Karpas-422 (cell line): ENCODE results near the gene TPD52L2. TPM values are rescaled to one million over a fixed set of nuclear protein-coding genes. Genes with fewer than 3 reads are reported as not detected.
"Not testable (repeated sequence)": the region's sequence is repeated elsewhere in the genome, so short reads cannot be mapped to it uniquely, and the experiment has no call there.

Source experiments
- DNase-seq: peaks from one replicate; pipeline ENCODE4 v3.0.0-alpha.2; 2015
- H2AFZ ChIP-seq: fragments of 200-600 bp; sonication (generic); 2 replicates; pipeline ENCODE4 v1.6.1; 2014; ENCODE audit warnings: antibody characterized with exemption, low read length, mixed read lengths
- H3K27ac ChIP-seq: fragments of 200-600 bp; sonication (generic); 2 replicates; pipeline ENCODE4 v1.5.1; 2014; ENCODE audit warnings: mild to moderate bottlenecking, low read length, moderate library complexity
- H3K27me3 ChIP-seq: fragments of 200-600 bp; sonication (generic); 2 replicates; pipeline ENCODE4 v1.6.1; 2014; ENCODE audit warnings: low read length, mixed read lengths
- H3K36me3 ChIP-seq: fragments of 200-600 bp; sonication (generic); 2 replicates; pipeline ENCODE4 v1.6.1; 2014; ENCODE audit warnings: low read length, mixed read lengths; ENCODE audit not compliant: insufficient read depth
- H3K4me1 ChIP-seq: fragments of 200-600 bp; sonication (generic); 2 replicates; pipeline ENCODE4 v1.6.1; 2014; ENCODE audit warnings: mild to moderate bottlenecking, low read length, mixed read lengths
- H3K4me2 ChIP-seq: fragments of 200-600 bp; sonication (generic); 2 replicates; pipeline ENCODE4 v1.6.1; 2014; ENCODE audit warnings: low read length, low read depth, mild to moderate bottlenecking; ENCODE audit not compliant: poor library complexity, severe bottlenecking
- H3K4me3 ChIP-seq: fragments of 200-600 bp; sonication (generic); 2 replicates; pipeline ENCODE4 v1.5.1; 2014; ENCODE audit warnings: mild to moderate bottlenecking, antibody characterized with exemption, low read length, mixed read lengths
- H3K79me2 ChIP-seq: fragments of 200-600 bp; sonication (generic); 2 replicates; pipeline ENCODE4 v1.6.1; 2014; ENCODE audit warnings: mild to moderate bottlenecking, low read length, mixed read lengths
- H3K9ac ChIP-seq: fragments of 200-600 bp; sonication (generic); 2 replicates; pipeline ENCODE4 v1.6.0; 2014; ENCODE audit warnings: low read length
- H3K9me2 ChIP-seq: fragments of 200-600 bp; sonication (generic), shearing (Covaris generic); replicated peaks from 2 replicates; pipeline ENCODE4 v1.6.0; 2014; ENCODE audit warnings: mild to moderate bottlenecking, low read length, moderate library complexity; ENCODE audit not compliant: insufficient read depth
- H3K9me3 ChIP-seq: fragments of 300-700, 200-600 bp; sonication (generic); 2 replicates; pipeline ENCODE4 v1.6.1; 2014; ENCODE audit warnings: low read length, mixed read lengths
- H4K20me1 ChIP-seq: fragments of 200-600 bp; sonication (generic); 2 replicates; pipeline ENCODE4 v1.6.1; 2014; ENCODE audit warnings: mild to moderate bottlenecking, antibody characterized with exemption, low read length, low read depth; ENCODE audit not compliant: insufficient read depth
- total RNA-seq: library from RNA; depleted of rRNA; stranded (reverse); fragments of >200 nt; shearing (Covaris generic); gene quantifications from 2 replicates; pipeline ENCODE4 v1.2.3, GENCODE V29; 2014; ENCODE audit warnings: low replicate concordance

Gene TPD52L2
- total RNA-seq, 1 experiment from 2014 or later = 25.9 TPM

DNA sequence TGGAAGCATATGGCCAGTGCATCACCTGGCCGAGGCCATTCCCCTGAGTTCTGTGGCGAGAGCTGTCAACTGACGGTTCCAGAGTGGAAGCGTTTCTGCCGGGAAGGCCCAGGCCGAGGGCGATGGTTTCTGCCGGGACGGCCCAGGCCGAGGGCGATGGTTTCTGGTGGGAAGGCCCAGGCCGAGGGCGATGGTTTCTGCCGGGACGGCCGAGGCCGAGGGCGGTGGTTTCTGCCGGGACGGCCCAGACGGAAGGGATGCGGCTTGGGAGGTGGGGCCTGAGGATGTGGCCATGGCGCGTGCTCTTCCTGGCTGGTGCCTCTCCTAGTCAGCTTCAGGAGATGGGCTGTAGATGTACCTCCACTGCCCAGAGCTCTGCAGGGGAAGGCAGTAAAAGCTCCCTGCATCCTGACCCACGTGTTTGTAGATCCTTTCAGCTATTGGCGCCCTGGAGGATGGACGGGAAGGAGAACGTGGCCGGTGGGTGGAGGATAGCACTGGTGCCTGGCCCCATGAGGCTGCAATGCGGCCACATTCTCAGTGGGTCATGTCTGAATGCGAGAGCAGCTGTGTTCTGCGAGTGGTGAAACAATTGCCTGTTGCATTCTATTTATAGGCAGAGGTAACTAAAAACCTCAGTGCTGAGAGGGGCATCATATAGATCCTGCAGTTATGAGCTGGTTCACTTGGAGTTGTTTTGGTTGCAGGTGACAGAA lies 12.8 kb downstream of the TPD52L2 start:
- H3K79me2 ChIP-seq = peaks cover 4% of the 10 kb centered on the region; the same call in 1 of the 2 replicates
- H3K4me3 ChIP-seq = no peak overlapping the region
- no peaks in the 10 kb centered on the region for H3K27me3 ChIP-seq
- DNase-seq = no peak
- H2AFZ ChIP-seq = no peak overlapping the region
- H3K36me3 ChIP-seq = peaks cover 47% of the 10 kb centered on the region
- H4K20me1 ChIP-seq = no peaks in the 10 kb centered on the region
- H3K4me1 ChIP-seq = no peaks in the 10 kb centered on the region
- no peaks in the 10 kb centered on the region for H3K9me2 ChIP-seq
- no peak overlapping the region for H3K27ac ChIP-seq
- H3K4me2 ChIP-seq = no peak overlapping the region
- no peaks in the 10 kb centered on the region for H3K9me3 ChIP-seq
- no peak overlapping the region for H3K9ac ChIP-seq

GRCh38 chr20:63878899-63879663 lies 14.0 kb downstream of the TPD52L2 start:
- peaks cover 44% of the 10 kb centered on the region for H3K36me3 ChIP-seq
- no peak overlapping the region for H2AFZ ChIP-seq
- DNase-seq = no peak
- H3K9ac ChIP-seq = no peak overlapping the region
- H3K4me2 ChIP-seq = no peak overlapping the region
- no peaks in the 10 kb centered on the region for H4K20me1 ChIP-seq
- H3K27me3 ChIP-seq = no peaks in the 10 kb centered on the region
- H3K27ac ChIP-seq = no peak overlapping the region
- H3K9me2 ChIP-seq = no peaks in the 10 kb centered on the region
- H3K79me2 ChIP-seq = peaks cover 6% of the 10 kb centered on the region
- no peak overlapping the region for H3K4me3 ChIP-seq
- H3K9me3 ChIP-seq = no peaks in the 10 kb centered on the region
- no peaks in the 10 kb centered on the region for H3K4me1 ChIP-seq

DNA sequence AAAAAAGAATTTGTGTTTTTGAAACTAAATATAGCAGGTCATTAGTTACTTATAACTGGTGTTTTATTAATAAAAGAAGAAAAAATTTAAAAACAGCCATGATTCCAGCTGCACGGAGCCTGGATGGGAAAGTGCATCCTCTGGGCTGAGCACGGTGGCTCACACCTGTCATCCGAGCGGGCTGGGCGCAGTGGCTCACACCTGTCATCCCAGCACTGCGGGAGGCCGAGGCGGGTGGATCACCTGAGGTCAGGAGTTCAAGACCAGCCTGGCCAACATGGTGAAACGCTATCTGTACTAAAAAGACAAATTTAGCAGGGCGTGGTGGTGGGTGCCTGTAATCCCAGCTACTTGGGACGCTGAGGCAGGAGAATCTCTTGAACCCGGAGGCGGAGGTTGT lies 15.8 kb downstream of the TPD52L2 start:
- H4K20me1 ChIP-seq, DNase-seq, H3K9ac ChIP-seq, H2AFZ ChIP-seq, H3K27me3 ChIP-seq, H3K4me3 ChIP-seq, H3K4me1 ChIP-seq, H3K27ac ChIP-seq, H3K4me2 ChIP-seq, H3K9me2 ChIP-seq, H3K9me3 ChIP-seq, H3K79me2 ChIP-seq: not testable (repeated sequence)
- peaks cover 30% of the 10 kb centered on the region for H3K36me3 ChIP-seq

DNA sequence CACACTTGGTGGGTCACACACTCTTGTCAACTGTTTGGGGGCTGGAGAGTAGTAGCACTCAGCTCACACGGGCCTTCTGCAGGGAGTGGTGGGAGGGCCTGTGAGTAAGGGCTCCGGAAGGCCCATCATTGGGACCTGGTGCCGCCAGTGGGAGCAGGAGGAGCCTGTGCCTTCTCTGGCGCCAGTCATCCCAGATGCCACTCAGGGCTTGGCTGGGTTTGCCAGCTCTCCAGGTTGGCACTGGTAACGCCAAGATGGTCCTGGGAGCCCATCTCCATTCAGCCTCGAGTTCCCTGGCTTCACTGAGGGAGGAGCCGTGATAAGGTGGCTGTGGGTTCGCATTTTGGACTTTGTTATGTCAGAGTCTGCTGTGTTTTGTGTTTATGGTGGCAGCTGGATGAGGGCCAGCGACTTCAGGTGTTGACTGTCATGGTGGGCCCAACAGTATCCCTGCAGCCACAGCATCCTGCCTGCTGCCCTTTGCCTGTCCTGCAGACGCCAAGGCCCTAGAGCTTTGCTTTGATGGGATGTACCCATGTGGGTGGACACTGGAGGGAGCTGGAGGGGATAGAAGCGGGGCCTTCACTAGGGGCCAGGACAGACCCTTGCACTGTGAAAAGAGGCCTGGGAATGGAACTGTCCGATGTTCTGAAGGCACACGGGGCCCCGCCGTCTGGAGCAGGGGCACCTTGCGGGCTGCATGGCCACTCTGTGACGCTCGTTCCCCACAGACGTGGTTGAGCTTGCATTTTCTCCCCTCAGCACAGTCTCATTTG lies 16.6 kb downstream of the TPD52L2 start:
- peaks cover 22% of the 10 kb centered on the region for H3K36me3 ChIP-seq
- peaks cover 6% of the 10 kb centered on the region for H3K79me2 ChIP-seq
- no peaks in the 10 kb centered on the region for H3K9me3 ChIP-seq
- no peak overlapping the region for H2AFZ ChIP-seq
- H3K27me3 ChIP-seq = no peaks in the 10 kb centered on the region
- no peaks in the 10 kb centered on the region for H4K20me1 ChIP-seq
- no peak overlapping the region for H3K9ac ChIP-seq
- no peaks in the 10 kb centered on the region for H3K4me1 ChIP-seq
- no peaks in the 10 kb centered on the region for H3K9me2 ChIP-seq
- no peak overlapping the region for H3K4me3 ChIP-seq
- DNase-seq = no peak
- no peak overlapping the region for H3K4me2 ChIP-seq
- no peak overlapping the region for H3K27ac ChIP-seq

- no peaks in the 10 kb centered on the region for H3K4me1 ChIP-seq
- no peaks in the 10 kb centered on the region for H4K20me1 ChIP-seq
- no peak overlapping the region for H3K4me3 ChIP-seq
- H3K9ac ChIP-seq = no peak overlapping the region
- H3K27me3 ChIP-seq = no peaks in the 10 kb centered on the region
- H3K9me3 ChIP-seq = no peaks in the 10 kb centered on the region
- no peak for DNase-seq
- no peak overlapping the region for H2AFZ ChIP-seq
- no peaks in the 10 kb centered on the region for H3K9me2 ChIP-seq
- peaks cover 3% of the 10 kb centered on the region for H3K79me2 ChIP-seq
- peaks cover 17% of the 10 kb centered on the region for H3K36me3 ChIP-seq
- no peak overlapping the region for H3K4me2 ChIP-seq
- no peak overlapping the region for H3K27ac ChIP-seq
These were observed 17.5 kb downstream of the TPD52L2 start for GRCh38 chr20:63882257-63883200.

- H2AFZ ChIP-seq = no peak overlapping the region
- no peaks in the 10 kb centered on the region for H3K9me3 ChIP-seq
- peaks cover 2% of the 10 kb centered on the region; the same call in 1 of the 2 replicates for H3K79me2 ChIP-seq
- DNase-seq = no peak
- H3K36me3 ChIP-seq = peaks cover 11% of the 10 kb centered on the region
- no peak overlapping the region for H3K27ac ChIP-seq
- no peak overlapping the region for H3K9ac ChIP-seq
- no peaks in the 10 kb centered on the region for H3K27me3 ChIP-seq
- no peaks in the 10 kb centered on the region for H3K9me2 ChIP-seq
- no peaks in the 10 kb centered on the region for H4K20me1 ChIP-seq
- H3K4me1 ChIP-seq = no peaks in the 10 kb centered on the region
- H3K4me3 ChIP-seq = no peak overlapping the region
- H3K4me2 ChIP-seq = no peak overlapping the region
These were observed 18.1 kb downstream of the TPD52L2 start for GRCh38 chr20:63883201-63883593.

GRCh38 chr20:63884506-63885263 lies 19.6 kb downstream of the TPD52L2 start:
- Histone ChIP-seq H4K20me1 (no peaks in the 10 kb centered on the region), H3K27me3 (no peaks in the 10 kb centered on the region), H3K4me1 (no peaks in the 10 kb centered on the region), H3K9me2 (no peaks in the 10 kb centered on the region), H3K9ac (no peak overlapping the region), H3K79me2 (peaks cover 2% of the 10 kb centered on the region; the same call in 1 of the 2 replicates), H3K36me3 (peaks cover 4% of the 10 kb centered on the region; the same call in 1 of the 2 replicates), H3K4me3 (no peak overlapping the region), H3K27ac (no peak overlapping the region), H3K4me2 (no peak overlapping the region), H2AFZ (no peak overlapping the region), H3K9me3 (no peaks in the 10 kb centered on the region)
- DNase-seq = no peak
